SW 1271 (cell line): ENCODE results near the gene RANGRF.

Source experiments
- DNase-seq, 2 experiments: peaks; one replicate each; lab custom pipeline; 2025; lab: John Stamatoyannopoulos, UW

Gene RANGRF

GRCh38 chr17:8312726-8313600 is 24.5 kb downstream of the RANGRF start:
- DNase-seq, result no peak

- no peak for DNase-seq
Measured at GRCh38 chr17:8314797-8315763, 26.6 kb downstream of the RANGRF start.

GRCh38 chr17:8315764-8316217 is 27.3 kb downstream of the RANGRF start:
- DNase-seq, result no peak

- no peak for DNase-seq
Measured at GRCh38 chr17:8318010-8318935, 29.8 kb downstream of the RANGRF start.

GRCh38 chr17:8320262-8320661 is 31.8 kb downstream of the RANGRF start:
- DNase-seq, result no peak

GRCh38 chr17:8320990-8321389 is 32.5 kb downstream of the RANGRF start:
- DNase-seq, result no peak

GRCh38 chr17:8322061-8322460 is 33.6 kb downstream of the RANGRF start:
- DNase-seq, result no peak

- no peak for DNase-seq
Measured at GRCh38 chr17:8324132-8324531, 35.7 kb downstream of the RANGRF start.

GRCh38 chr17:8324923-8325322 is 36.5 kb downstream of the RANGRF start:
- DNase-seq, result no peak

- no peak for DNase-seq
Measured at GRCh38 chr17:8326511-8327302, 38.2 kb downstream of the RANGRF start.

- no peak for DNase-seq
Measured at GRCh38 chr17:8327303-8327649, 38.8 kb downstream of the RANGRF start.

GRCh38 chr17:8332128-8332527 is 43.7 kb downstream of the RANGRF start:
- DNase-seq, result no peak

GRCh38 chr17:8332688-8333087 is 44.2 kb downstream of the RANGRF start:
- DNase-seq, result no peak

GRCh38 chr17:8333281-8333680 is 44.8 kb downstream of the RANGRF start:
- no peak for DNase-seq

GRCh38 chr17:8337802-8338752 is 49.6 kb downstream of the RANGRF start:
- DNase-seq, result no peak

GRCh38 chr17:8338753-8339140 is 50.3 kb downstream of the RANGRF start:
- DNase-seq, result no peak

- no peak for DNase-seq
Measured at GRCh38 chr17:8339540-8339939, 51.1 kb downstream of the RANGRF start, which contains the start of gene ODF4. Gene ODF4 (plus strand): TSS chr17:8339840. CDS start chr17:8340052, 212 bp downstream.
